GM19397 (cell line): ENCODE results near the gene CNKSR3.
A peak's percentile ranks its signal among the peaks of the same experiment; 100 is the strongest.

Experiments
- ATAC-seq: cut with Tn5 transposase; IDR thresholded peaks from one replicate; pipeline ENCODE4 v1.9.1; 2021; ENCODE audit warnings: mild to moderate bottlenecking, moderate library complexity; ENCODE audit not compliant: unreplicated experiment

Gene CNKSR3

GRCh38 chr6:154356690-154357089, 153.8 kb downstream of the CNKSR3 start, which contains the start of gene IPCEF1:
Gene IPCEF1 (minus strand): TSS chr6:154356803. CDS start chr6:154265947, 90,856 bp downstream.
- peak; percentile 31 for ATAC-seq

- ATAC-seq = no peak
Measured at GRCh38 chr6:154356113-154356512, 154.4 kb downstream of the CNKSR3 start.

GRCh38 chr6:154354265-154354777, 156.2 kb downstream of the CNKSR3 start:
- ATAC-seq = no peak

GRCh38 chr6:154353626-154354025, 156.9 kb downstream of the CNKSR3 start:
- ATAC-seq = no peak

GRCh38 chr6:154352898-154353585, 157.4 kb downstream of the CNKSR3 start:
- peak; percentile 43 for ATAC-seq

GRCh38 chr6:154350293-154350692, 160.2 kb downstream of the CNKSR3 start:
- no peak for ATAC-seq

- ATAC-seq = no peak
Measured at GRCh38 chr6:154347981-154348380, 162.5 kb downstream of the CNKSR3 start.

GRCh38 chr6:154345811-154346210, 164.7 kb downstream of the CNKSR3 start:
- no peak for ATAC-seq

- ATAC-seq = no peak
Measured at GRCh38 chr6:154343473-154344308, 166.8 kb downstream of the CNKSR3 start.

- no peak for ATAC-seq
Measured at GRCh38 chr6:154341871-154342270, 168.6 kb downstream of the CNKSR3 start.

- no peak for ATAC-seq
Measured at GRCh38 chr6:154341336-154341735, 169.1 kb downstream of the CNKSR3 start.
